GDM1 (cell line): ENCODE measurements around the gene SLCO4A1.
A peak's percentile ranks its signal among the peaks of the same experiment; 100 is the strongest.
"Not testable (repeated sequence)": the region's sequence is repeated elsewhere in the genome, so short reads cannot be mapped to it uniquely, and the experiment has no call there.

Source experiments
- DNase-seq: peaks from one replicate; lab custom pipeline; 2025; lab: John Stamatoyannopoulos, UW

The SLCO4A1 gene

DNA sequence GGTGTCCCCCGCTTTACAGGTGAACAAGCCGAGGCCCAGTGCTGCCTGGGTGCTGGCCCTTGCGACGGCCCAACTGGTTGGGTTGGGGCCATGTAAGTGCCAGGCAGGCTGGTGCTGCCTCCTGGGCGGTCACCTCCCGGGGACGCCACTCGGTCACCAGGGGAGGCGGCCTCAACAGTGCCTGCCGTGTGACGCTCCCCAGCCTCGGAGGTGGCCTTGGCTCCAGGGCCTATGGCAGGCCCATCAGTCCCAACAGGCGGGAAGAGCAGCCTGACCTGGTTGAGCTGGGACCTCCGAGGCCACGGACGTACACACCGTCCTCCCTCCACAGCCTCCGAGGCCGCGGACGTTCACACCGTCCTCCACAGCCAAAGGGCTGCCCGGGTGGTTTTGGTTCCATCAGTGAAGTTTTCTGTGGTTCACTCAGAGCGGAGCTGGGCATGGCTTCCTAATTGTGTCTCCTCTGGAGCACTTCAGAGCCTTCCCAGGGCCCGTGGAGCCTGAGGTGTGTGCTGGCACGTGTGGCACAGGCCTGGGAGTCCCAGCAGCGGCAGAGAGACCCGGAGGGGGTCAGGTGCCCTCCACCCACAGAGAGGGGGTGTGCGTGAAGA, 19.3 kb upstream of the SLCO4A1 start:
- DNase-seq: no peak

DNA sequence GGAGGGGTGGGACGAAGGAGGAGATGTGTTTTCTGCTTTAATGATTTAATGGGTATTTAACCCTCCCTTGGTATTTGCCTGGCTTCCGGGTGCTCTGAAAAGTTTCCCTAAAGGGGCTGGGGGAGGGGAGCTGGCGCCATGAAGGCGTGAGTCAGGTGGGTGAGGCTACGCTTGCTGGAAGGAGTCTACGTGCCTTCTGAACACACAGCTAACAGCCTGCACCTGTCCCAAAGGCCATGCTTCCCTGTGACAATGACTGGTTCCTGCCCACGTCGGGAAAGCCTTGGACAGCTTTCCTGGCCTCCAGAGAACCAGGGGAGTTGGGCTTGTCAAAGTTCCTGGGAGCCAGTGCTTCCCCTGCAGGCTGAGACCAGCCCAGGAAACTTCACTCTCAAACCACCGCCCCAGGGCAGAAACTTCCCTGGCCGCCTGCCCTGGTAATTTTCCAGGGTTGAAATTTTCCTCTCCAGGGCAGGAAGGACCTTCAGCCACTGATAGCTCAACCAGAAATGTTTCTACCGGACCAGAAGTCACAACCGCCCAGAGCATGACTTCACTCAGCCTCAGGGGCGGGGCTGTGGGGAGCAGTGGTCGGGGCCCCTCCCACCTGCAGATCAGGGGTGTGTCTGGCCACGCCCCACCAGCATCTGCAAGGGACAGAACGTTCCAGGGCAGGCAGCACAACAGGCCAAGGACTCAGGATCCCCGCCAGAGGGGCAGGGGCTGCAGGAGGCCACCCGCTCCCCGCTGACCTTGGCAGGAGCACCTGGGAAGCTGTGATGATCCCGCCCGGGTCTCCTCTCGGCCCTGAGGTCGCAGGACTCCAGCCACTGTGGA, 18.6 kb upstream of the SLCO4A1 start:
- peak; percentile 90 for DNase-seq

DNA sequence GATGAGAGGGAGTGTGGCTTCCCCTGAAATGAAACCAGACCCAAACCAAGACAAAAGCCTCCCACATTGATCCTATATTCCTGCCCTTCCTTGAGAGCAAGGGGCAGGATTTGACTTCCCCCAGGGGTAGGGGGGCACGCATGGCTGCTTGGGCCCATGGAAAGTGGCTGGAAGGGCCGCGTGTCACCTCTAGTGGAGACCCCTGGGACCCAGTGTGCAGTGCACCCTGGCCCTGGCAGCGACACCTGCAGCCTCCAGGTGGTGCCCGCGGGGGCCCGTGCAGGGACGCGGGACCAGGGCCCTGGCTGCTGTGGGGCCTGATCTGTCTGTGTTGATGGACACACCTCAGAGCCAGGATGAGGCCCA, 18.0 kb upstream of the SLCO4A1 start:
- no peak for DNase-seq

DNA sequence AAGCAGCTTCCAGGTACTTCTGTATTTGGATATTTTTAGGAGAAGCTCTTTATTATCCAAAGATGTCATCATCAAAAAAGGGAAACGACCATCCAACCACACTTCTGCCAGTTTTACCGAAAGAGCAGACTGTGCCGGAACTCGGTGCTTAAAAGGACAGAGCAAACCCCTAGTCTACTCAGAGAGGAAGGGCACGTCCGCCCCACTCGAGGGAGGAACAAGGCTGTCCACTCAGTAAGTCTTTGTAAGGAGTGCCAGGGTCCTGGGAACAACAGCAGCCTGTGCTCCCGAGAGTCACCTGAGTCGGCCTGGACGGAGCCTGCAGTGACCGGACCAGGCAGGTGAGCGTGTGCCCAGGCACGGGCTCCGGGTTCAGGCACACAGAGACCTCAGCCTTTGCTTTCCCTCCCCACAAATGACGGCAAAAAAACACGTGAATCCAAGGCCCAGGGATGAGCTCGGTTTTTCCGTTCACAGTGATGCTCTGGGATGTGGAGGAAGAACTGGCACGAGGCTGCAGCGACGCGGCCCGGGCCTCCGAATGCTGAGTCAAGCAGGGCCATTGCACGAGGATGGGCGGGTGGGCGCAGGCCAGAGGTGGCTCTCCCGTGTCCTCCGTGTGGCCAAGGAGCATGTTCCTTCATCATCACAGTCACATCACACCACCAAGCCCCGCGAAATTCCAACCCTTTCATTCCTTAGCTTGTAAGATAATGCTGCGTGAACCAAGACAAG, 17.4 kb upstream of the SLCO4A1 start:
- DNase-seq: peak; percentile 45

DNA sequence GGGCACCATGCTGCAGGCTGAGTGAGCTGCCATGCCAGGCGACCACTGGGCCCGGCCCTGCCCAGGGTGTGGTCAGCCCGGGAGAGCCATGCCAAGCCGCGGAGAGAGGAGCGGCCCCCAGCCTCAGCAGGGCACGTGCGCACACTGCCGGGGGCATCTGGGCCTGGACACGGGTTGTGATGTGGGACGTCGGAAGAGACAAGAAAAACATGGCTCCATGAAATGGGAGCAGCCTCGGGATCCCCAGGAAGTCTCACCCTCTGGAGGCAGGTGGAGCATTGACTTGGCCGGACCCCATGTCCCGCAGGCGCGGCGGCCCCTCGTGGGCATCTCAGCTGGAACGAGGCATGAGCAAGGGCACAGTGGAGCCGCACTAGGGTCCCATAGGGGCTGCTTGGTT, 16.8 kb upstream of the SLCO4A1 start:
- DNase-seq: no peak

DNA sequence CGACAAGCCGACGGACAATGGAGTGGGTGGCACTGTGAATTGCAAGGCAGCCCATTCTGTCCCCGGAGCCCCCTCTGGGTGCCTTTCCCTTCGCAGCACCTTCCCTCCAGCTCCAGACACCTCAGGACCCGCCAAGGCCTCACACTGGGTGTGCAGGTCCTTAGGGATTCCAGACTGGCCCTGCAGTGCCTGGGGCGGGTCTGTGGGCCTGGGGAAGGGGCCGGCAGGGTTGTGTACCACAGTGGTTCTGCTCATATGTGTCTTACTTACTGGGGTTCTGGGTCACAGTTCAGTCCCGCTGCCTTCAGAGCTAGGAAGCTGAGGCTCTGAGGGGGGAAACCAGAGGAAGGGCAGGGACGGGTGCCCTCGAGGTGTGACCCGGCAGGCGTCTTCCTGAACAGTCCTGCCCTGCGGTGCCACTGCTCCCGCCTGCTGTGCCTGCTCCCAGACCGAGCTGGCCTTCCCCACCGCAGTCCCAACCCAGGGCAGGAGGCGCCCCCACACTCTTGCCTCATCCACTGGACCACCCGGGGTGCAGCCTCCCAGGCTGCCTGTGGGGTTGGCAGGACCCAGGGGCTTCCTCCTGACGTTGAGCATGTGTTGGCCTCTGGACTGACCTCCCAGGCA, 16.3 kb upstream of the SLCO4A1 start:
- no peak for DNase-seq

DNA sequence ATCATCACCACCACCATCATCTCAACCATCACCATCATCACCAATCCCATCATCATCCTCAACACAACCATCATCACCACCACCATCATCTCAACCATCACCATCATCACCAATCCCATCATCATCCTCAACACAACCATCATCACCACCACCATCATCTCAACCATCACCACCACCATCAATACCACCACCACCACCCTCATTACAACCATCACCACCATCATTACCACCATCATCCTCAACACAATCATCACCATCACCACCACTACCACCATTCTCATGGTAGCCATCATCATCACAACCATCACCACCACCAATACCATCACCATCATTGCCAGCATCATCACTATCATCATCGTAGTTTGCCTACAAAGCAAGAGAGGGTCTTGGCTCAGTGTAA, 14.9 kb upstream of the SLCO4A1 start:
- not testable (repeated sequence) for DNase-seq

DNA sequence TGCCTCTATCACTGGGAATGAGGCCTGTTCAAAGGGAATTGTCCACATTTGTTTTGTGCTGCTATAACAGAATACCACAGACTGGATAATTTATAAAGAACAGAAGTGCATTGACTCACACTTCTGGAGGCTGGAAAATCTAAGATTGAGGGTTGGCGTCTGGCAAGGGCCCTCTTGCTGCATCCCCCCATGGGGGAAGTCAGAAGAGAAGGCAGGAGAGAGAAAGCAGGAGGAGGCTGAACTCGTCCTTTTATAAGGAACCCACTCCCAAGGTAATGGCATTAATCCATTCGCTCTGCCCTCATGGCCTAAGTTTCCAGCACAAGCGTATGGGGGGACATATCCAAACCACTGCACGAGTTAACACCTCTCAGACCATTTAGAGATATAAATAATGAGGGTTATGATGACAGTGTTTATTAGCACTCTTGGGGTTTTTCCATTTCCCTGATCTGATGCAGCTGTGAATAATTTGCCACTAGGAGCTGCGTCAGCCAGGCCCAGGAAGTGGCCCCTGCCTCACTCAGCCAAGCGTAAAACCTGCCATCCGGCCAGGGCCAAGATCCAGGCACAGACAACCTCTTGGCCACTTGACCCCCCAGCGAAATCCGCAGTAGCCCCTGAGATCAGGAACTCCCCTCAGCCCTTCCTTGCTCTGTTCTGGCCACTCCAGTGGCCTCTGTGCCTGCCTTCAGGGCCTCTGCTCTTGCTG, 14.2 kb upstream of the SLCO4A1 start:
- DNase-seq: no peak

DNA sequence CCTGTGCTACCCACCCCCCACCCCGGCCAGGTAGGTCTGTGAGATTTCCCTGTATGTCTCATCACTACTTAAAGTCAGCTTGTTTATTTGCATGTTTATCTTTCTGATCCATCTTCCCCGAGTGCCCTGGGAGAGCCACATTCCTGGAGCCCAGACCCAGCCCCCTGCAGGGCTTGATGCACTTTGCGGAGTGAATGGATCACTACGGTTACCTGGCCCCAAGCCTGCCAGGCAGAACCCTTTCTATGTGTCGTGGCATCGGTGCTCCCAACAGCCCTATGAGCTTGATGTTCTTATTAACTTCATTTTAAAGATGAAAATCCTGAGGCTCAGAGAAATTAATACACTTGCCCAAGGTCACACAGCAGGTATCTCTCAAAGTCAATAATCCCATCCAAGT, 13.6 kb upstream of the SLCO4A1 start:
- no peak for DNase-seq

DNA sequence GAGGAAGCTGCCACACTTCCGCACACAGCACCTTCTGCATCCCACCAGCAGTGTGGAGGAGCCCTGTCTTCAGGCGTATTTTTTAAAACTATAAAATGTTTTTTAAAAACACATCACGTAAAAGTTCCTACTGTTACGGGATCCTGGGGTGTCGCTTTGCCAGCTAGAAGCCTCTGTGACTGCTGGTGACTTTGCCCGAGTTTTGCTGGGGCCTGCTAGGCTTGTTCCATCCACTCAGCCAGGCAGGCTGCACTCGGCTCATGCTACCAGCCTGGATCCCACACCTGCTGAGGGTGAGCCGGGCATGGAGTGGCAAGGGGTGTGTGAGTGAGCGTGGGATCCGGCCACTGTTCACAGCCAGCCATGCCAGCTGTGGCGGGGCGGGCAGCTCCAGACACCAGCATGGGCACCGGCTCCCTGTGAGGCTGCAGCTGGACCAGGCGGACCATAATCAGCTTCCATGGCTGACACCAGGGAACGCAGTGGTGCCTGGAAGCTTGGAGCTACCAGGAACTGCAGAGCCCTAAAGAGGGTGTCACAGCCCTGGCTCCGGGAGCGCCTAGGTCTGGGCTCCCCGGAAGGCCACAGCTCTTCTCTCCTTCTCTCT, 12.3 kb upstream of the SLCO4A1 start:
- DNase-seq: no peak

DNA sequence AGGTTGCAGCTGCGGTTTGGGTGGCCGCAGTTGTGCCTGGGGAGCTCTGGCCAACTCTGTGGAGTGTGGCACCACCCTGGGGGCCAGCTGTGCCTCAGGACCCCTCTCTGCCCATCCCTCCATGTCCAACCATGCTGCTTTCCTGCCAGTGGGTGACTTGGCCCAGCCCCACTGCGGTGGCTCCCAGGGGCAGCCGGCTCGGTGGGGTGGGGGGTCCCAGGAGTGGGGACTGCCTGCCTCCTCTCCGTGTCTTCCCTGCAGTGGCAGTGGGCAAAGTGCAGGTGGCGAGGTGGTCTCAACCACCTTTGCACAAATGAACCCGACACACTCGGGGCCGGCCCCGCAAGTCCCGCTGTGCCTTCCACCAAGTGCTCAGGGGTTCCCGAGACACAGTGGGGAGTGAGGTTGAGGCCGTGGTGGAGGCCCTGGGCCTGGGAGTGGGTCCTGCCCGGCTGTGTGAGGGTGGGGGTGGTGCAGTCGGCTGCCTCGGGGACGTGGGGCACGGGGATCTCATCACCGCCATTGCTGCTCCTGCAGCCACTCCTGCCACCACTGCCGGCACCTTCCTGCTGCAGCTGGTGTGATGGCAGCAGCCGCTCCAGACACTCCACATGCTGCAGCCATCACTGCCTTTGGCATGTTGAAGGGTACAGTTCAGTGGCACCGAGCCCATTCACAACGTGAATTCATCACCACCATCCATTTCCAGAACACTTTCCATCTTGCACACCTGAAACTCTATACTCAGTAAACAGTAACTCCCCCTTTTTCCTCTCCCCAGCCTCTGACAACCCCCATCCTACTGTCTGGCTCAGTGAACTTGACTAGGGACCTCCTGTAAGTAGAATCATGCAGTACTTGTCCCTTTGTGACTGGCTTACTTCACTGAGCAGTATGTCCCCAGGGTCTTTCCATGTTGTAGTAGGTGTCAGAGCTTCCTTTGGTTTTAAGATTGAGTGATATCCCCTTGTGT, 10.7 kb upstream of the SLCO4A1 start:
- no peak for DNase-seq

DNA sequence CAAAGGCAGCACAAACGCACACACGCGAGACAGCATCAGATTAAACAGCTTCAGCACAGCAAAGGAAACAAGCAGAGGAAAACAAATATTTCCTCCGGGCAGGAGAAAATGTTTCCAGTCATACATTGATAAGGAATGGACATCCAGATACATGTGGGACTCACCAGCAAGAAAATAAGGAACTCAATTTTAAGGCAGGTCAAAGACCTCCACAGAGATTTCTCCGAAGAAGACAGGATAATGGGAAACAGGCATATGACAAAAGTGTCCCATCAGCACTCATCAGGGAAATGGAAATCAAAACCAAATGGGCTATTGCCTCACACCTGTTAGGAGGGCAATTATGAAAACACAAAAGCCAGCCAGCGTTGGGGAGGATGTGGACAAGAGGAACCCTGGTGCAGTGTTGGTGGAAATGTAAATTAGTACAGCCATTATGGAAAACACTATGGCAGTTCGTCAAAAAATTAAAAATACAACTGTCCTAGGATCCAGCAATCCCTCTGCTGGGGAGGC, 9.7 kb upstream of the SLCO4A1 start:
- no peak for DNase-seq

DNA sequence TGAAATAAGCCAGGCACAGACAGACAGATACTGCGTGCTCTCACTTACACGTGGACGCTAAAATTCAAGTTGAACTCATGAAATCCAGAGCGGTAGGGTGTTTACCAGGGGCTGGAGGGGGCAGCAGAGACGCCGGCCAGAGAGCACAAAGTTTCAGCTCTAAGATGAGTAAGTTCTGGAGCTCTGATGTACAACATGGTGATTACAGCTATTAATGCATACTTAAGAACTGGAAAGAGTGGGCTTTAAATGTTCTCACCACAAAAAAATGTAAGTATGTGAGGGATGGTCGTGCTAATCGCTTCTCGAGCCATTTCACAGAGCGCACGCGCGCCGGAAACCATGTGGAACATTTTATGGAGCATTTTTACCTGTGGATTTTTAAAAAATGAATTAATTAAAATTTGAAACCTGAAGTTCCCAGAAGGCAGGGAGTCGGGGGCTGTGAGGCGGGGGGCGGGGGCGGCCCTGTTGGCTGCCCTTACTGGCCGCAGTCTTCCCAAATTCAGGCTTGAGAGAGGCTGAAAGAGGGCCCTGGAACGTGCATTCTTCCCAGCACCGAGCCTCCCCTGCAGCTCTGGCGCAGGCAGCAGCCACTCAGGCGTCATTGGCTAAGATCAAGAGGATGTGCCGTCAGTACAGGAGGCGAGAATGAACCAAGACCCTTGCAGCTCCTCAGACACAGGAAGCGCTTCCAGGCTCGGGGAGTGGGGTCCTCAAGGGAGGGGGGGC, 8.5 kb upstream of the SLCO4A1 start:
- no peak for DNase-seq

DNA sequence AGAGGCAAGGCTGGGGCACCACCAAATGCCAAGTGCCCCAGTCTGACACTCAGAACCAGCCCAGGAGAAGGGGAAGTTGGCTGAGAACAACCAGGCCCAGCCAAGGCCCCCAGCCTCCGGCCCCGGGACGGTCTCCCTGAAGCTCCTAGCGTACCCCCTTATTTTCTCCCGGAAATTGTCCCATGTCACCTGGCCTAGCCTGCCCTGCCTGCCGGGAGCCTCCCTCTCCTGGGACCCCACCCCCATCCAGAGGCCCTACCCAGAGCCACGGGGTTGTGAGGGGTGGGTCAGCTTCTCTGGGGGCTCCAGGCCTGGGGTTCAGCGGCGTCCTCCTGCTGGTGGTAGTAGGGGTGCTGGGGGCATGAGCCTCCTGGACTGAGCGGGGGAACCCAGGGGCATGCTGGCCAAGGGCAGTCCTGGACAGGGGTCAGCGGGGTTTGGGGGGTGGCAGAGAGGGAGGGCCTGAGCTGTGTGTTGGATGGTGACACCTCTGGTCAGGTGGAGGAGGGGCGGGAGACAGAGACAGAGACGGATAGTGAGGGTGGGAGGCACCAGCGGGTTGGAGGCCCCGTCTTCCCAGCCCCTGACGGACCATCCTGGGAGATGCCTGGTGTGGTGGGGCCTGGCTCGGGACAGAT, 7.9 kb upstream of the SLCO4A1 start:
- no peak for DNase-seq

DNA sequence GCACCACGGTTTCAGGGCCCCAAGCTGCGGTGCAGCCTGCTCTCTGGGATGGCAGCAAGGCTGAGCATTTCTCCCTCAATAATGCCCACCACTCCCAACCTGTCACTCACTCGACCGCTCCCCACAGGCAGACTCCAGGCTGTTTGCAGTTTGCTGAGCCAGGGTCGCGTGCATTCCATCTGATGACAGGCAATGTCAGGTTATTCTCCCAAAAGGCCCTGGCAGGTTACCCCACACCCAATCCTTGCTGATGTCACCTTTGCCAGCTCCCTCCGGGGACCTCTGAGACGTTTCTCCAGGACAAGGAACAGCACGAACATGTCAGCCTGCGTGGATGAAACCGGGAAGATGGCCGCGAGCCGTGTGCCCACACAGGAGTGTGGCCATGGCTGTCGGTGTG, 7.1 kb upstream of the SLCO4A1 start:
- DNase-seq: no peak

DNA sequence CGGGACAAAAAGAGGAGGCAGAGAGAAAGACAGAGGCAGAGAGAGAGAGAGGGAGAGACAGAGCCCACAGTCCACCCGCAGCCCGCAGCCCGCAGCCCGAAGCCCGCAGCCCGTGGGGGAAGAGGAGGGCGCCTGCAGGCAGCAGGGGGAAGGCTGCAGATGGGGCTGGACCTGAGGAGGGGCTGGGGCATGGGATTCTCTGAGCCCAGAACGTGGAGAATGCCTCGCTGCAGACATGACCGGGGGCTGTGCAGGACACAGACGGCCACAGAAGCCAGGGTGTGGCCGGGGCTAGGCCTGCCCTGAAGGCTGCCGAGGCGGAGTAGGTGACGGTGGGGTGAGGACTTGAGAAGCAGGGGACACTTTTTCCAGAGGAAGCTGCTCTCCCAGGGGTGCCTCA, 6.5 kb upstream of the SLCO4A1 start:
- no peak for DNase-seq

DNA sequence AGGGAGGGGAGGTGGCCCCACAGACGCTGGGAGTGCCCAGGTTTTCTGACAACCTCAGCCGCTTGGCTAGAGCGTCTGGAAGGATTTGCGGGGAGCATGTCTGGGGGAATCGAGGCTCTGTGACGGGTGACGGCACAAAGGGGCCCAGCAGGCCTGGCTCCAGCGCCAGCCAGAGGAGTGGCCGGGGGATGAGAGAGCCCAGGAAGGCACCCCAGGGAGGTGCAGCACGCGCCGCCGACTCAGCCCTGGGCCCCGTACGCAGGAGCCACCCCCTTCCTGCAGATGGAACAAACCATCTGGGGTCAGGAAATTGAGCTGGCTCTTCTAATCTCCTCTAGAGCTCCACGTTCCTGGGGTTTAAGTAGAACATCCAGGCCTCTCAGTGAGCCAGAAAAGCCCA, 5.9 kb upstream of the SLCO4A1 start:
- peak; percentile 27 for DNase-seq

DNA sequence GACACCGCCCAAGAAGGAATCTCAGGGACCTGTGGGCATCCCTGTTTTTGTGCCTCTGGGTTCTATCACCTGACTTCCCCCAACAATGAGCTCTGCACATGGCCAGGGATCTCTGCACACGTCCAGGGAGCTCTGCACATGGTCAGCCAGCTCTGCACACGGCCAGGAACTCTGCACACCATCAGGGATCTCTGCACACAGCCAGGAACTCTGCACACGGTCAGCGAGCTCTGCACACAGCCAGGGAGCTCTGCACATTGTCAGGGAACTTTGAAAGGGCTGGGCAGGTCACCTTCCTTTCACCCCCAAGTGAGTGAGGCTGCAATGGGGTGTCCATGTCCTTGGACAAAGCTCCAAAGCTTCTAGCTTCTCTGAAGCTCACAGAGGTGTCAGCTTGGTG, 5.2 kb upstream of the SLCO4A1 start:
- no peak for DNase-seq

DNA sequence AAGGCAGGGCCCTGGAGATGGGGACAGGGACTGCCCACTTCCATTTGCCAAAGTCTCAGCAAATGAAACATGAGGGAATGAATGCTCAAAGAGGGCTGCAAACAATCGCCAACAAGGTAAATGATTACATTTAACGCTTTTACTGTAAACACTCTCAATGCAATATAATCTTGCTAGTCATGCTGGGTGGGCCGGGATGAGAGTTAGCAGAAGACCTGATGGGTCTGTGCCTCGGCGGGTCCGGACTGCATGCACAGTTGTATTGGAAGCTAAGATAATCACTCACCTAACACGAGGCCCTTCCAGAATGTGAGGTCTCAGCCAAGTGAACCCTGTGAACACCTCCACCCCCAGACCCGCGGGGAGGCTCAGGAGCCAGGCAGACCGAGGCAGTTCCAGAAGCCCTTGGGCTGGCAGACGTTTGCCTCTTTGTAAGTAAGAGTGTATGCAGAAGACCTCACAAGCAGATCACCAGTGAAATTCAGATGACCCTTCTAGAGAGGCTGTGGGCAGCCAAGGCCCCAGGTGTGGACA, 4.7 kb upstream of the SLCO4A1 start:
- no peak for DNase-seq
